ENCODE data around the gene OSR1.
"Not testable (repeated sequence)": the region's sequence is repeated elsewhere in the genome, so short reads cannot be mapped to it uniquely, and the experiment has no call there.

OSR1 gene

GRCh38 chr2:19312949-19313348, 45.5 kb downstream of the OSR1 start:
- no peak overlapping the region for H3K23ac ChIP-seq (ENCODE audit: low read length)
- no peak overlapping the region for H2BK15ac ChIP-seq (replicated peaks; ENCODE audit: low read depth)
- H3K27me3 ChIP-seq (ENCODE audit: insufficient read depth, low read length, poor library complexity) = no peaks in the 10 kb centered on the region
- H3K27ac ChIP-seq (ENCODE audit: low read depth, low read length) = no peak overlapping the region
- no peak overlapping the region for H2BK120ac ChIP-seq (ENCODE audit: low read depth, low read length)
- no peak overlapping the region for H4K8ac ChIP-seq (ENCODE audit: low read depth, low read length)
- no peak overlapping the region for H3K4me2 ChIP-seq (ENCODE audit: low read length)
- no peak overlapping the region for H2AK5ac ChIP-seq (ENCODE audit: low read length)
- no peak overlapping the region for H2BK5ac ChIP-seq (ENCODE audit: low read length)
- no peaks in the 10 kb centered on the region for H3K36me3 ChIP-seq (ENCODE audit: control insufficient read depth, insufficient read depth, low read length)
- H3K4me3 ChIP-seq (ENCODE audit: low read length) = no peak overlapping the region
- H3K9ac ChIP-seq (ENCODE audit: low read length) = no peak overlapping the region
- H3K56ac ChIP-seq (ENCODE audit: low read length) = no peak overlapping the region
- H3K18ac ChIP-seq (ENCODE audit: low read length) = no peak overlapping the region
- H3K79me1 ChIP-seq (ENCODE audit: low read length) = no peaks in the 10 kb centered on the region
- peak; percentile 42 for DNase-seq
- H3K4ac ChIP-seq (ENCODE audit: low read depth, low read length) = no peak overlapping the region
- no peaks in the 10 kb centered on the region for H3K79me2 ChIP-seq (ENCODE audit: control insufficient read depth, insufficient read depth, low read length)
- H4K5ac ChIP-seq (ENCODE audit: low read length) = no peak overlapping the region
- no peaks in the 10 kb centered on the region for H3K4me1 ChIP-seq (ENCODE audit: control insufficient read depth, low read depth, low read length)

GRCh38 chr2:19306065-19306464, 52.4 kb downstream of the OSR1 start:
- H2BK120ac ChIP-seq (ENCODE audit: low read depth, low read length); H3K4me2 ChIP-seq (ENCODE audit: low read length); H3K9ac ChIP-seq (ENCODE audit: low read length); H2BK5ac ChIP-seq (ENCODE audit: low read length); H3K79me1 ChIP-seq (ENCODE audit: low read length); H3K23ac ChIP-seq (ENCODE audit: low read length); H3K56ac ChIP-seq (ENCODE audit: low read length); H2BK15ac ChIP-seq (replicated peaks; ENCODE audit: low read depth); H3K4ac ChIP-seq (ENCODE audit: low read depth, low read length); H3K79me2 ChIP-seq (ENCODE audit: control insufficient read depth, insufficient read depth, low read length); H4K5ac ChIP-seq (ENCODE audit: low read length); H3K36me3 ChIP-seq (ENCODE audit: control insufficient read depth, insufficient read depth, low read length); H2AK5ac ChIP-seq (ENCODE audit: low read length); H3K18ac ChIP-seq (ENCODE audit: low read length); H4K8ac ChIP-seq (ENCODE audit: low read depth, low read length); H3K4me1 ChIP-seq (ENCODE audit: control insufficient read depth, low read depth, low read length); DNase-seq; H3K27me3 ChIP-seq (ENCODE audit: insufficient read depth, low read length, poor library complexity); H3K27ac ChIP-seq (ENCODE audit: low read depth, low read length); H3K4me3 ChIP-seq (ENCODE audit: low read length): not testable (repeated sequence)
- no CpG with 5 or more reads among the region's 18 CpGs for WGBS (ENCODE audit: extremely low coverage, insufficient coverage, low lambda C conversion rate)

GRCh38 chr2:19305400-19306055, 52.9 kb downstream of the OSR1 start:
- not testable (repeated sequence) for H3K36me3 ChIP-seq (ENCODE audit: control insufficient read depth, insufficient read depth, low read length); DNase-seq
- peak overlapping the region; percentile 36 for H3K4ac ChIP-seq (ENCODE audit: low read depth, low read length)

GRCh38 chr2:19301706-19302105, 56.7 kb downstream of the OSR1 start:
- Histone ChIP-seq H4K8ac (ENCODE audit: low read depth, low read length) (no peak overlapping the region), H3K23ac (ENCODE audit: low read length) (no peak overlapping the region), H2BK5ac (ENCODE audit: low read length) (no peak overlapping the region), H3K4ac (ENCODE audit: low read depth, low read length) (no peak overlapping the region), H3K4me3 (ENCODE audit: low read length) (no peak overlapping the region), H3K4me1 (ENCODE audit: control insufficient read depth, low read depth, low read length) (peaks cover 7% of the 10 kb centered on the region), H3K27ac (ENCODE audit: low read depth, low read length) (no peak overlapping the region), H4K5ac (ENCODE audit: low read length) (no peak overlapping the region), H3K18ac (ENCODE audit: low read length) (no peak overlapping the region), H2BK15ac (replicated peaks; ENCODE audit: low read depth) (no peak overlapping the region), H3K36me3 (ENCODE audit: control insufficient read depth, insufficient read depth, low read length) (no peaks in the 10 kb centered on the region), H2AK5ac (ENCODE audit: low read length) (no peak overlapping the region), H3K79me2 (ENCODE audit: control insufficient read depth, insufficient read depth, low read length) (no peaks in the 10 kb centered on the region), H3K79me1 (ENCODE audit: low read length) (no peaks in the 10 kb centered on the region), H3K56ac (ENCODE audit: low read length) (no peak overlapping the region), H3K4me2 (ENCODE audit: low read length) (no peak overlapping the region), H3K9ac (ENCODE audit: low read length) (no peak overlapping the region), H2BK120ac (ENCODE audit: low read depth, low read length) (no peak overlapping the region), H3K27me3 (ENCODE audit: insufficient read depth, low read length, poor library complexity) (no peaks in the 10 kb centered on the region)
- no CpG with 5 or more reads among the region's 4 CpGs for WGBS (ENCODE audit: extremely low coverage, insufficient coverage, low lambda C conversion rate)
- DNase-seq = peak; percentile 51

More at GRCh38 chr2:19305400-19306055, 52.9 kb downstream of the OSR1 start:
- not testable (repeated sequence) for H3K56ac ChIP-seq (ENCODE audit: low read length); H3K4me1 ChIP-seq (ENCODE audit: control insufficient read depth, low read depth, low read length); H3K18ac ChIP-seq (ENCODE audit: low read length); H3K27ac ChIP-seq (ENCODE audit: low read depth, low read length); H2BK5ac ChIP-seq (ENCODE audit: low read length); H3K9ac ChIP-seq (ENCODE audit: low read length); H3K4me3 ChIP-seq (ENCODE audit: low read length); H2BK15ac ChIP-seq (replicated peaks; ENCODE audit: low read depth); H4K8ac ChIP-seq (ENCODE audit: low read depth, low read length); H3K79me1 ChIP-seq (ENCODE audit: low read length); H3K4me2 ChIP-seq (ENCODE audit: low read length); H3K23ac ChIP-seq (ENCODE audit: low read length); H4K5ac ChIP-seq (ENCODE audit: low read length); H2BK120ac ChIP-seq (ENCODE audit: low read depth, low read length); H3K79me2 ChIP-seq (ENCODE audit: control insufficient read depth, insufficient read depth, low read length); H3K27me3 ChIP-seq (ENCODE audit: insufficient read depth, low read length, poor library complexity); H2AK5ac ChIP-seq (ENCODE audit: low read length)
- no CpG with 5 or more reads among the region's 15 CpGs for WGBS (ENCODE audit: extremely low coverage, insufficient coverage, low lambda C conversion rate)

Small RNA genes within 50 kb of the gene (small RNA-seq; reads per million reads assigned to genes)
- 0.54 reads per million for gene MIR4757 (ENCODE audit: insufficient read depth)

All from mesendoderm (in vitro differentiated cells).